ENCODE measurements around the gene MATK. TPM values are rescaled to one million over a fixed set of nuclear protein-coding genes. Genes with fewer than 3 reads are reported as not detected.
"Not testable (repeated sequence)": the region's sequence is repeated elsewhere in the genome, so short reads cannot be mapped to it uniquely, and the experiment has no call there.

Gene MATK
- total and polyA plus RNA-seq, 2 donors (not counting 1 experiment from before 2014, with no cell fraction given): 1.3 to 8.2 TPM

GRCh38 chr19:3816566-3817218 is 30.5 kb upstream of the MATK start:
- CTCF ChIA-PET: interaction anchor here (0.7 kb wide), 1 partner anchor 119 kb away, joined by 4 read pairs; no protein-coding TSS in a partner anchor
- no peak overlapping the region for H2AFZ ChIP-seq (ENCODE audit: insufficient read depth, low read depth, low read length, poor library complexity, severe bottlenecking)
- no peak for TF ChIP-seq EZH2 (IDR thresholded peaks at IDR 0.05; ENCODE audit: borderline replicate concordance, insufficient read depth, low read depth, low read length, poor library complexity, severe bottlenecking)

GRCh38 chr19:3816148-3816547 is 30.0 kb upstream of the MATK start:
- H3K9me3 ChIP-seq (ENCODE audit: control extremely low read depth in 1 of 3, control insufficient read depth in 2 of 3, insufficient read depth in 1 of 3, low read length in 2 of 3): peaks cover 0 to 15% (median 0%) of the 10 kb centered on the region in 3 donors
- H3K27me3 ChIP-seq (replicated peaks in 1 of 4; ENCODE audit: control extremely low read depth in 1 of 4, control insufficient read depth in 3 of 4, insufficient read depth in 4 of 4, low read length in 3 of 4); H3K27ac Mint-ChIP-seq; H3K4me3 ChIP-seq (ENCODE audit: control extremely low read depth in 1 of 5, extremely low read depth in 1 of 5, insufficient read depth in 1 of 5, low read depth in 2 of 5, low read length in 4 of 5); H3K4me3 Mint-ChIP-seq; H2AFZ ChIP-seq (ENCODE audit: insufficient read depth, low read depth, low read length, poor library complexity, severe bottlenecking); H3K27ac ChIP-seq (ENCODE audit: low read length in 2 of 2); intact Hi-C loops (cut with micrococcal nuclease); DNase-seq; H3K79me2 ChIP-seq (ENCODE audit: control insufficient read depth, insufficient read depth, low read length); H3K27me3 Mint-ChIP-seq; H4K20me1 ChIP-seq (ENCODE audit: control insufficient read depth, insufficient read depth, low read length, poor library complexity, severe bottlenecking); H3K9me3 Mint-ChIP-seq (ENCODE audit: insufficient read depth); ATAC-seq (ENCODE audit: low read depth); H3K36me3 ChIP-seq (replicated peaks in 1 of 2; ENCODE audit: control extremely low read depth in 1 of 2, control insufficient read depth in 1 of 2, extremely low read depth in 1 of 2, insufficient read depth in 2 of 2, low read length in 1 of 2); H3K4me2 ChIP-seq (replicated peaks; ENCODE audit: low read depth, low read length, poor library complexity, severe bottlenecking); H3K9ac ChIP-seq (ENCODE audit: low read length): not testable (repeated sequence)
- ChIA-PET POLR2A (interaction anchor here (0.7 kb wide), 1 partner anchor 53 kb away, joined by 3 read pairs; no protein-coding TSS in a partner anchor), CTCF (interaction anchor here (1.0 kb wide), 1 partner anchor 54 kb away, joined by 3 read pairs; the partner anchor contains the start of gene MRPL54)
- WGBS (ENCODE audit: insufficient coverage): 95% methylated on average over 6 of the region's 9 CpGs
- peaks cover 39% of the 10 kb centered on the region for H3K4me1 Mint-ChIP-seq
- H3K4me1 ChIP-seq (ENCODE audit: control insufficient read depth in 2 of 2, insufficient read depth in 2 of 2, low read length in 2 of 2): peaks cover 31 to 44% of the 10 kb centered on the region in 2 donors

More at GRCh38 chr19:3816566-3817218, 30.5 kb upstream of the MATK start:
- Mint-ChIP-seq H3K27me3 (no peaks in the 10 kb centered on the region), H3K9me3 (ENCODE audit: insufficient read depth) (no peaks in the 10 kb centered on the region), H3K4me1 (peaks cover 36% of the 10 kb centered on the region), H3K4me3 (no peak overlapping the region), H3K27ac (no peak overlapping the region)
- intact Hi-C loops (cut with micrococcal nuclease): no loop called here
- Histone ChIP-seq H3K9me3 (ENCODE audit: control extremely low read depth in 1 of 3, control insufficient read depth in 2 of 3, insufficient read depth in 1 of 3, low read length in 2 of 3) (peaks cover 0 to 13% (median 0%) of the 10 kb centered on the region in 3 donors), H3K9ac (ENCODE audit: low read length) (no peak overlapping the region), H3K4me3 (ENCODE audit: control extremely low read depth in 1 of 5, extremely low read depth in 1 of 5, insufficient read depth in 1 of 5, low read depth in 2 of 5, low read length in 4 of 5) (no peak overlapping the region), H3K27me3 (replicated peaks in 1 of 4; ENCODE audit: control extremely low read depth in 1 of 4, control insufficient read depth in 3 of 4, insufficient read depth in 4 of 4, low read length in 3 of 4) (no peaks in the 10 kb centered on the region), H3K27ac (ENCODE audit: low read length in 2 of 2) (no peak overlapping the region), H3K79me2 (ENCODE audit: control insufficient read depth, insufficient read depth, low read length) (no peaks in the 10 kb centered on the region), H3K36me3 (replicated peaks in 1 of 2; ENCODE audit: control extremely low read depth in 1 of 2, control insufficient read depth in 1 of 2, extremely low read depth in 1 of 2, insufficient read depth in 2 of 2, low read length in 1 of 2) (no peaks in the 10 kb centered on the region), H3K4me1 (ENCODE audit: control insufficient read depth in 2 of 2, insufficient read depth in 2 of 2, low read length in 2 of 2) (peaks cover 26 to 38% of the 10 kb centered on the region in 2 donors), H3K4me2 (replicated peaks; ENCODE audit: low read depth, low read length, poor library complexity, severe bottlenecking) (no peak overlapping the region), H4K20me1 (ENCODE audit: control insufficient read depth, insufficient read depth, low read length, poor library complexity, severe bottlenecking) (no peaks in the 10 kb centered on the region)
- no peak for ATAC-seq (ENCODE audit: low read depth)
- DNase-seq: no peak
- WGBS (ENCODE audit: insufficient coverage): 96% methylated on average over 45 of the region's 45 CpGs
- POLR2A ChIA-PET: interaction anchor here (0.7 kb wide), 1 partner anchor 54 kb away, joined by 3 read pairs; no protein-coding TSS in a partner anchor

Measured in B cell (primary cell).